ENCODE data around the gene FAAP20. TPM values are rescaled to one million over a fixed set of nuclear protein-coding genes. Genes with fewer than 3 reads are reported as not detected.

FAAP20 gene
- total RNA-seq, 1 experiment from 2014 or later, result 133 TPM

DNA sequence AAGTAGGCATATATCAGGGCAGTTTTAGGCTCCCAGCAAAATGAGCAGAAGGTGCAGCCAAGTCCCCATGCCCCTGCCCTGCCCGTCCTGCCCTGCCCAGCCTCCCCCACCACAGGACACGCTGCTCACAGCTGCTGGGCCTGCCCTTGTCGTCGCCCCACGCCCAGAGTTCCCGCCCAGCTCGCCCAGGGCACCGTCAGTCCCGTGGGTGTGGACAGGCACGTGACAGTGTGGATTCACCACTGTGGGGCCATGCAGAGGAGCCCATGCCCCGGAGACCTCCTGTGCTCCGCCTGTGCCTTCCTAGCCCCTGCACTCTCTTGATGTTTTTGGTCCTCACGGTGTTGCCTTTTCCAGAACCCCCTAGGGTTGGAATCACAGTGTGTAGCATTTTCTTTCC, 7.0 kb downstream of the FAAP20 start (continued):
- TF ChIP-seq FOXK1 (CRISPR knock-in tag; IDR thresholded peaks at IDR 0.05) (no peak), ZNF219 (CRISPR knock-in tag; IDR thresholded peaks at IDR 0.05; ENCODE audit: borderline replicate concordance) (no peak), MLX (CRISPR knock-in tag; IDR thresholded peaks at IDR 0.05) (no peak), PREB (CRISPR knock-in tag; IDR thresholded peaks at IDR 0.05; ENCODE audit: borderline replicate concordance) (no peak)

DNA sequence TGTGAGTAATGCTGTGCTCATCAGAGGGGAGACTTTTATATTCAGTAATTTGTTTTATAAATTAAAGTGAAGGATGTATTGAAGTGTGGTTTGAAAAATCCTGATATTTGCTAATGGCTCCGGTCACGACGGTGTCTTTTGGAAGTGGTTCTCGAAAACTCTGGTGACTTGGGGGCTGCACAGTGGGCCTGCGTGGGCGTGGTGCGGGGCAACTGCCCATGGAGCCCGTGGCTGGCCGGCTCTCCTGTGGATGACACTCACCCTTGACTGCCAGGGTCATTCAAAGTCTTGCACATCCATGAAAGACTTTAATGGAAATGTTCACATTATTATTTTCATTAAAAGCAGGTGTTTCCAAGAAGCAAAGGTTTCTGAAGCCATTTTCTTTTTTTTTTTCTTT, 7.7 kb downstream of the FAAP20 start:
- Mint-ChIP-seq H3K4me3 (no peak overlapping the region), H3K27me3 (ENCODE audit: low read depth) (no peaks in the 10 kb centered on the region), H3K27ac (no peak overlapping the region), H3K4me1 (peaks cover 11% of the 10 kb centered on the region), H3K36me3 (peaks cover 13% of the 10 kb centered on the region), H3K9me3 (no peaks in the 10 kb centered on the region)
- no peak for ATAC-seq
- ChIA-PET POLR2A (no interaction called here), CTCF (interaction anchor here (3.8 kb wide), 1 partner anchor 13 kb away, joined by 27 read pairs; no protein-coding TSS in a partner anchor)
- no peak for DNase-seq (ENCODE audit: low spot score)
- TF ChIP-seq KAT7 (CRISPR knock-in tag; IDR thresholded peaks at IDR 0.05; ENCODE audit: borderline replicate concordance) (no peak), SOX15 (CRISPR knock-in tag; IDR thresholded peaks at IDR 0.05) (no peak), ZMAT4 (CRISPR knock-in tag; IDR thresholded peaks at IDR 0.05) (no peak), SMAD3 (CRISPR knock-in tag; IDR thresholded peaks at IDR 0.05; ENCODE audit: borderline replicate concordance) (no peak), MLX (CRISPR knock-in tag; IDR thresholded peaks at IDR 0.05) (no peak), HMGXB4 (CRISPR knock-in tag; IDR thresholded peaks at IDR 0.05) (no peak), ATF6 (CRISPR knock-in tag; IDR thresholded peaks at IDR 0.05) (no peak), TCF7 (CRISPR knock-in tag; IDR thresholded peaks at IDR 0.05; ENCODE audit: low read depth) (no peak), JUN (CRISPR knock-in tag; IDR thresholded peaks at IDR 0.05) (no peak), FOXP1 (CRISPR knock-in tag; IDR thresholded peaks at IDR 0.05; ENCODE audit: borderline replicate concordance) (no peak), ZNF416 (CRISPR knock-in tag; IDR thresholded peaks at IDR 0.05) (no peak), JAZF1 (CRISPR knock-in tag; IDR thresholded peaks at IDR 0.05) (no peak), NFATC4 (CRISPR knock-in tag; IDR thresholded peaks at IDR 0.05) (no peak), ZNF512 (CRISPR knock-in tag; IDR thresholded peaks at IDR 0.05; ENCODE audit: borderline replicate concordance) (no peak)
- TF ChIP-seq, protein P1, sequence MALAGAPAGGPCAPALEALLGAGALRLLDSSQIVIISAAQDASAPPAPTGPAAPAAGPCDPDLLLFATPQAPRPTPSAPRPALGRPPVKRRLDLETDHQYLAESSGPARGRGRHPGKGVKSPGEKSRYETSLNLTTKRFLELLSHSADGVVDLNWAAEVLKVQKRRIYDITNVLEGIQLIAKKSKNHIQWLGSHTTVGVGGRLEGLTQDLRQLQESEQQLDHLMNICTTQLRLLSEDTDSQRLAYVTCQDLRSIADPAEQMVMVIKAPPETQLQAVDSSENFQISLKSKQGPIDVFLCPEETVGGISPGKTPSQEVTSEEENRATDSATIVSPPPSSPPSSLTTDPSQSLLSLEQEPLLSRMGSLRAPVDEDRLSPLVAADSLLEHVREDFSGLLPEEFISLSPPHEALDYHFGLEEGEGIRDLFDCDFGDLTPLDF (CRISPR knock-in tag; IDR thresholded peaks at IDR 0.05), result no peak

Measured in WTC11 (cell line).